Measurements from ENCODE around the gene CELSR1. TPM values are rescaled to one million over a fixed set of nuclear protein-coding genes. Genes with fewer than 3 reads are reported as not detected.

Gene CELSR1
- total RNA-seq, 1 experiment from 2014 or later = 19.6 TPM

- CTCF ChIA-PET = interaction anchor here (0.9 to 1.2 kb wide), 2 partner anchors 218 to 228 kb away, joined by 3 to 5 read pairs; no protein-coding TSS in a partner anchor
- Histone ChIP-seq H3K27me3 (ENCODE audit: insufficient read depth, low read length) (no peaks in the 10 kb centered on the region), H2AFZ (ENCODE audit: low read depth, low read length, poor library complexity, severe bottlenecking) (no peak within 1 kb of the TSS), H4K20me1 (ENCODE audit: insufficient read depth) (no peaks in the 10 kb centered on the region), H3K4me2 (ENCODE audit: low read length) (peak within 1 kb of the TSS; percentile 87), H3K9me2 (ENCODE audit: insufficient read depth) (no peaks in the 10 kb centered on the region), H3K4me1 (ENCODE audit: control insufficient read depth in 1 of 2, insufficient read depth in 2 of 2, low read length in 2 of 2) (peaks cover 6 to 21% of the 10 kb centered on the region in 2 experiments; a peak in 3 of 4 replicates), H3K9me3 (ENCODE audit: control insufficient read depth in 1 of 2, insufficient read depth in 1 of 2, low read depth in 1 of 2, low read length in 2 of 2) (no peaks in the 10 kb centered on the region), H3K79me2 (ENCODE audit: insufficient read depth, low read length) (peaks cover 47% of the 10 kb centered on the region), H3K9ac (ENCODE audit: low read length) (peak within 1 kb of the TSS; percentile 85), H3K27ac (ENCODE audit: low read depth, low read length) (peak within 1 kb of the TSS; percentile 72), H3K4me3 (replicated peaks in 1 of 2; ENCODE audit: low read depth in 1 of 2, low read length in 2 of 2) (peak within 1 kb of the TSS; percentile 92), H3K36me3 (ENCODE audit: control insufficient read depth in 1 of 2, insufficient read depth in 2 of 2, low read length in 2 of 2) (peaks cover 29 to 34% of the 10 kb centered on the region in 2 experiments; a peak in 3 of 4 replicates)
- RAD21 ChIA-PET (ENCODE audit: low non-redundant PET in 1 of 2, low total read pairs in 2 of 2, uncharacterized antibody in 2 of 2, unreplicated experiment in 2 of 2) = interaction anchor here in 1 of 2 experiments (0.6 kb wide), 1 partner anchor 228 kb away, joined by 3 read pairs; no protein-coding TSS in a partner anchor
- POLR2A ChIA-PET = interaction anchor here (2.5 kb wide), 1 partner anchor 9 kb away, joined by 6 read pairs; no protein-coding TSS in a partner anchor
- BruUV-seq (replicated peaks) = TSS peak; percentile 92
- intact Hi-C loops (cut with micrococcal nuclease) = no loop called here
- DNase-seq (ENCODE audit: low read depth, low spot score) (peak; percentile 60), ATAC-seq (peak; percentile 94)
- TF ChIP-seq EZH2phosphoT487 (IDR thresholded peaks at IDR 0.05; ENCODE audit: borderline replicate concordance) (no peak), ATF3 (IDR thresholded peaks at IDR 0.05) (no peak), CBX3 (IDR thresholded peaks at IDR 0.05; ENCODE audit: low read depth) (peak; percentile 81; the same call in 1 of the 2 replicates), ZNF274 (IDR thresholded peaks at IDR 0.05; ENCODE audit: low read depth, low read length) (no peak), POLR2A (IDR thresholded peaks at IDR 0.05; ENCODE audit: borderline replicate concordance, extremely low read depth, insufficient read depth, insufficient read length) (peak; percentile 66), YY1 (IDR thresholded peaks at IDR 0.05; ENCODE audit: extremely low read depth, insufficient replicate concordance, low read depth, low read length) (peak; percentile 70), EGR1 (IDR thresholded peaks at IDR 0.05; ENCODE audit: low read depth) (no peak), TCF7L2 (IDR thresholded peaks at IDR 0.05; ENCODE audit: borderline replicate concordance, extremely low read depth, insufficient read depth, insufficient read length) (no peak), SIN3A (IDR thresholded peaks at IDR 0.05; ENCODE audit: low read depth) (peak; percentile 72), REST (IDR thresholded peaks at IDR 0.05; ENCODE audit: low read depth) (no peak), SP1 (IDR thresholded peaks at IDR 0.05; ENCODE audit: low read depth) (no peak; the same call in 1 of the 2 replicates), POLR2AphosphoS5 (IDR thresholded peaks at IDR 0.05; ENCODE audit: low read depth, low read length) (peak; percentile 80), CTCF (IDR thresholded peaks at IDR 0.05 in 2 of 3, conservative IDR thresholded peaks at IDR 0.05 in 1 of 3; ENCODE audit: borderline replicate concordance in 1 of 3, insufficient read depth in 1 of 3, low read depth in 2 of 3, low read length in 2 of 3) (no peak), FOSL1 (IDR thresholded peaks at IDR 0.05; ENCODE audit: low read depth) (no peak)
- TF ChIP-seq, protein P1, sequence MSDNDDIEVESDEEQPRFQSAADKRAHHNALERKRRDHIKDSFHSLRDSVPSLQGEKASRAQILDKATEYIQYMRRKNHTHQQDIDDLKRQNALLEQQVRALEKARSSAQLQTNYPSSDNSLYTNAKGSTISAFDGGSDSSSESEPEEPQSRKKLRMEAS (IDR thresholded peaks at IDR 0.05) = peak; percentile 83
- TF ChIP-seq, protein P2, sequence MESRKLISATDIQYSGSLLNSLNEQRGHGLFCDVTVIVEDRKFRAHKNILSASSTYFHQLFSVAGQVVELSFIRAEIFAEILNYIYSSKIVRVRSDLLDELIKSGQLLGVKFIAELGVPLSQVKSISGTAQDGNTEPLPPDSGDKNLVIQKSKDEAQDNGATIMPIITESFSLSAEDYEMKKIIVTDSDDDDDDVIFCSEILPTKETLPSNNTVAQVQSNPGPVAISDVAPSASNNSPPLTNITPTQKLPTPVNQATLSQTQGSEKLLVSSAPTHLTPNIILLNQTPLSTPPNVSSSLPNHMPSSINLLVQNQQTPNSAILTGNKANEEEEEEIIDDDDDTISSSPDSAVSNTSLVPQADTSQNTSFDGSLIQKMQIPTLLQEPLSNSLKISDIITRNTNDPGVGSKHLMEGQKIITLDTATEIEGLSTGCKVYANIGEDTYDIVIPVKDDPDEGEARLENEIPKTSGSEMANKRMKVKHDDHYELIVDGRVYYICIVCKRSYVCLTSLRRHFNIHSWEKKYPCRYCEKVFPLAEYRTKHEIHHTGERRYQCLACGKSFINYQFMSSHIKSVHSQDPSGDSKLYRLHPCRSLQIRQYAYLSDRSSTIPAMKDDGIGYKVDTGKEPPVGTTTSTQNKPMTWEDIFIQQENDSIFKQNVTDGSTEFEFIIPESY (IDR thresholded peaks at IDR 0.05; ENCODE audit: extremely low read depth, insufficient replicate concordance, low read length) = peak; percentile 56
Observed at GRCh38 chr22:46335201-46336118, 202.0 kb downstream of the CELSR1 start, which contains the start of gene TRMU. TSS of gene TRMU (plus strand) at chr22:46335714. CDS start at chr22:46335765, 51 bp downstream.
